ENCODE measurements around the gene SLC16A13.

- no peak for TF ChIP-seq POLR2AphosphoS5 (IDR thresholded peaks at IDR 0.05; ENCODE audit: low read length)
- TF ChIP-seq RFX5 (IDR thresholded peaks at IDR 0.05; ENCODE audit: low read depth, low read length), result no peak
- no peak for TF ChIP-seq CTCF (IDR thresholded peaks at IDR 0.05 in 2 of 3, conservative IDR thresholded peaks at IDR 0.05 in 1 of 3; ENCODE audit: control insufficient read depth in 2 of 3, extremely low read depth in 1 of 3, insufficient read depth in 1 of 3, low read depth in 3 of 3, low read length in 3 of 3)
- TF ChIP-seq FOS (IDR thresholded peaks at IDR 0.05; ENCODE audit: borderline replicate concordance, extremely low read depth, insufficient read length), result no peak
- TF ChIP-seq YY1 (IDR thresholded peaks at IDR 0.05; ENCODE audit: low read depth, low read length), result no peak
- no peak for TF ChIP-seq POU2F2 (IDR thresholded peaks at IDR 0.05; ENCODE audit: borderline replicate concordance, low read depth, low read length)
- TF ChIP-seq TBL1XR1 (IDR thresholded peaks at IDR 0.05; ENCODE audit: low read depth, low read length), result no peak
- no peak for TF ChIP-seq ESRRA (IDR thresholded peaks at IDR 0.05; ENCODE audit: low read length)
- no peak for TF ChIP-seq EP300 (IDR thresholded peaks at IDR 0.05; ENCODE audit: borderline replicate concordance in 1 of 2, control insufficient read depth in 1 of 2, low read depth in 2 of 2, low read length in 2 of 2)
- no peak for TF ChIP-seq SP1 (IDR thresholded peaks at IDR 0.05; ENCODE audit: low read depth, low read length)
- TF ChIP-seq ZNF274 (IDR thresholded peaks at IDR 0.05; ENCODE audit: insufficient read depth, insufficient read length), result no peak
- no peak for TF ChIP-seq JUNB (IDR thresholded peaks at IDR 0.05)
- TF ChIP-seq ELK1 (IDR thresholded peaks at IDR 0.05; ENCODE audit: low read depth, low read length), result no peak
- TF ChIP-seq EGR1 (IDR thresholded peaks at IDR 0.05; ENCODE audit: borderline replicate concordance in 1 of 2, low read depth in 2 of 2, low read length in 2 of 2), result no peak
Measured at GRCh38 chr17:7077911-7078546, 42.2 kb downstream of the SLC16A13 start.

Data from GM12878 (cell line).